Measurements from ENCODE around the gene PYGL.
"Not testable (repeated sequence)": the region's sequence is repeated elsewhere in the genome, so short reads cannot be mapped to it uniquely, and the experiment has no call there.

PYGL gene

GRCh38 chr14:50944647-50945413 lies 547 bp upstream of the PYGL start:
- DNase-seq: peak; percentile 65 to 79
- peak overlapping the region; percentile 84 to 88 for H3K27ac ChIP-seq
- intact Hi-C loops (cut with DNase I; ENCODE audit: low total_unique reads): no loop called here

DNA sequence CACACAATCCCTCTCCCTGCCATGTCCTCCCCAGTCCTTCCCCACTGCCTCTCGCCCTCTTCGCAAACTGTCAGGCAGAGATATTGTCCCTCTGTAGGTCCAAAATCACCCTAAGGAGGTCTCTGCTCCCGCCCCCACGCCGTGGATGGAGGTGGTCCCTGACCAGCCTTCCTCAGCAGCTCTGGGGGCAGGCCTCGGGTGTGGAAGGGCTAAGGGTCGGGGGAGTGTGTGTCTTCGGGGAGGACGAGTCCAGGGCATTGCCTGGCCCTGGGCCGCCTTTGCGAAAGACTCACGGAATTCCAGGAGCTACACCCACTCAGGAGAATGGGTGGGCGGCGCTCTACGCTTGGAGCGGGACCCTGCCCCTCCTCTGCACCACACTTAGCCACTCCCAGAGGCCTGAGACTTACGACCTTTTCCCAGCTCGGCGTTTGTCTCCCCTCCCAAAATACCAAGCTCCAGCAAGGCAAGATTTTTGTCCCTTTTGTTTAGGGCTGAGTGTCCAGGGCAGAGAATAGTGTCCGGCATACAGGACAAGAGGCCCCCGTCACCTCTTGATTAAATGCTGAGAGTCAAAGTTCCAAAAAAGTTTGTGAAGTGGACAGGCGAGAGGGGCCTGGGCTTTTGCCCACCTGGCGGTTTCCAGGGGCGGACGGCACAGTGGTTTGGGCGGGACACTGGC lies 881 bp downstream of the PYGL start:
- Histone ChIP-seq H3K36me3 (no peaks in the 10 kb centered on the region), H3K4me3 (peak overlapping the region; percentile 68 to 77), H3K4me1 (peaks cover 0 to 10% (median 9%) of the 10 kb centered on the region in 4 donors), H3K9me3 (no peaks in the 10 kb centered on the region), H3K27ac (peak overlapping the region; percentile 84 to 88), H3K27me3 (no peaks in the 10 kb centered on the region)
- TF ChIP-seq CTCF (IDR thresholded peaks at IDR 0.05): no peak
- DNase-seq: peak; percentile 77 to 79
- intact Hi-C loops (cut with DNase I; ENCODE audit: low total_unique reads): no loop called here

More at GRCh38 chr14:50944647-50945413, 547 bp upstream of the PYGL start:
- TF ChIP-seq CTCF (IDR thresholded peaks at IDR 0.05): no peak
- no peaks in the 10 kb centered on the region for H3K36me3 ChIP-seq
- H3K4me3 ChIP-seq: peak overlapping the region; percentile 68 to 77
- H3K4me1 ChIP-seq: peaks cover 0 to 10% (median 9%) of the 10 kb centered on the region in 4 donors
- H3K9me3 ChIP-seq: no peaks in the 10 kb centered on the region
- H3K27me3 ChIP-seq: no peaks in the 10 kb centered on the region

- DNase-seq; intact Hi-C loops (cut with DNase I; ENCODE audit: low total_unique reads); H3K27ac ChIP-seq; H3K9me3 ChIP-seq; H3K27me3 ChIP-seq; H3K36me3 ChIP-seq; H3K4me1 ChIP-seq; H3K4me3 ChIP-seq: not testable (repeated sequence)
These were observed 2.6 kb downstream of the PYGL start for GRCh38 chr14:50941638-50942037.

- intact Hi-C loops (cut with DNase I; ENCODE audit: low total_unique reads): no loop called here
- H3K27ac ChIP-seq: no peak overlapping the region
These were observed 3.1 kb downstream of the PYGL start for GRCh38 chr14:50941151-50941550.

GRCh38 chr14:50937800-50938199 lies 6.5 kb downstream of the PYGL start:
- Histone ChIP-seq H3K27me3 (no peaks in the 10 kb centered on the region), H3K27ac (no peak overlapping the region), H3K9me3 (no peaks in the 10 kb centered on the region), H3K4me3 (no peak overlapping the region), H3K36me3 (peaks cover 3 to 29% (median 21%) of the 10 kb centered on the region in 3 donors), H3K4me1 (no peaks in the 10 kb centered on the region)
- DNase-seq: no peak
- intact Hi-C loops (cut with DNase I; ENCODE audit: low total_unique reads): no loop called here
- no peak for TF ChIP-seq CTCF (IDR thresholded peaks at IDR 0.05)

More at GRCh38 chr14:50941151-50941550, 3.1 kb downstream of the PYGL start:
- H3K27me3 ChIP-seq: no peaks in the 10 kb centered on the region
- TF ChIP-seq CTCF (IDR thresholded peaks at IDR 0.05): no peak
- H3K36me3 ChIP-seq: peaks cover 0 to 5% (median under 1%) of the 10 kb centered on the region in 3 donors
- no peak for DNase-seq
- H3K9me3 ChIP-seq: no peaks in the 10 kb centered on the region
- no peak overlapping the region for H3K4me3 ChIP-seq
- peaks cover 0 to 10% (median 9%) of the 10 kb centered on the region in 4 donors for H3K4me1 ChIP-seq

GRCh38 chr14:50937325-50937724 lies 7.0 kb downstream of the PYGL start:
- H3K27me3 ChIP-seq: no peaks in the 10 kb centered on the region
- no peak for DNase-seq
- no peaks in the 10 kb centered on the region for H3K4me1 ChIP-seq
- no peak for TF ChIP-seq CTCF (IDR thresholded peaks at IDR 0.05)
- intact Hi-C loops (cut with DNase I; ENCODE audit: low total_unique reads): no loop called here
- no peak overlapping the region for H3K27ac ChIP-seq
- H3K9me3 ChIP-seq: no peaks in the 10 kb centered on the region
- H3K4me3 ChIP-seq: no peak overlapping the region
- peaks cover 5 to 34% (median 23%) of the 10 kb centered on the region in 3 donors for H3K36me3 ChIP-seq

Measured in tibial artery (tissue), 4 donors.